NCI-H146 treated with DMSO at 0.1 percent for 48 hours (cell line): ENCODE measurements around the gene RPL31.

Experiments used
- DNase-seq: peaks from one replicate; lab custom pipeline; 2025; ENCODE audit not compliant: unreplicated experiment; lab: John Stamatoyannopoulos, UW

Gene RPL31

DNA sequence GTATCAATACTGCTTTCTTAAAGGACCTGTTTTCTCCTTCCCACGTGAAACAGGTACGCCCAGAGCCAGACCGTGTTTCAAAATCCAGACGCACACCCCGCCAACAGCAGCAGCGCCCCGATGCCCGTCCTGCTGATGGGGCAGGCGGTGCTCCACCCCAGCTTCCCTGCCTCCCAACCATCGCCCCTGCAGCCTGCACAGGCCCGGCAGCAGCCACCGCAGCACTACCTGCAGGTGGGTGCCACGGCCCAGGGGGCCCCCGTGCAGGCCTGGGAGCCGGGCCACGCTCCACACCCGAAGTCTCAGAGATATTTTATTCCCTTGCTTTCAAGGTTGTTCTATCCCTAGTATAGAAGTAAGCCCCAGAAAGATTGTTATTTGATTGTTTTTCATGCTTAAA lies 8.8 kb upstream of the RPL31 start:
- DNase-seq = no peak

DNA sequence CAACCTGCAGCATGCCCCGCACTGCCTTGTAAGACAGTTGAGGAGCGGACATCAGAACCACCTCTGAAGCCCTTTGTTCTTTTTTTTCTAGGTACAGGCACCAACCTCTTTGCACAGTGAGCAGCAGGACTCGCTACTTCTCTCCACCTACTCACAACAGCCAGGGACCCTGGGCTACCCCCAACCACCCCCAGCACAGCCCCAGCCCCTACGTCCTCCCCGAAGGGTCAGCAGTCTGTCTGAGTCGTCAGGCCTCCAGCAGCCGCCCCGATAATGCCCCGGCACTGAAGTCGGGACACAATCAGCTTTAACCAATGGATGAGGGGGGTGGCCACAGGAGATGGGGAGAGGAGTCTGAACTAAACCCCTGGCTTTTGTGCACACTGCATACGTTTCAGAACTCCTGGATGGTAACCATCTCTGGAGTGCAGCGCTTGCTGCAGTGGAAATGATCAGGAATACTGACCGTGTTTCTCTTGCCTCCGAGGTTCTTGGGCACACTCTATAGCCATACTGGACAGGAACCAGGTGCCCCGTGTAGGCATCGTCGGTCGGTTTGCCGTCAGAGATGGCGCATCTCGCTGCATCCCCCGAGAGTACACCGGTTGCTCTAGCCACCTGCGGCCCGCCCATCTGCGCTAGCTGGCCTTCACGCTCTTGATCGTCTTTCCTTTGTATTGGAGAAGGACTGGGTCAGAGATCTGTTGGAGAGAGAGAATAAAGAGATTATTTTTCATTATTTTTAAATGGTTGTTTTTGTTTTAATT lies 6.6 kb upstream of the RPL31 start:
- DNase-seq = no peak

GRCh38 chr2:100997509-100998234 lies 4.4 kb upstream of the RPL31 start:
- no peak for DNase-seq

GRCh38 chr2:100998235-100998573 lies 3.9 kb upstream of the RPL31 start:
- no peak for DNase-seq

GRCh38 chr2:100999995-101000394 lies 2.1 kb upstream of the RPL31 start:
- no peak for DNase-seq

- no peak for DNase-seq
Measured at GRCh38 chr2:101002562-101003277, 631 bp downstream of the RPL31 start.

DNA sequence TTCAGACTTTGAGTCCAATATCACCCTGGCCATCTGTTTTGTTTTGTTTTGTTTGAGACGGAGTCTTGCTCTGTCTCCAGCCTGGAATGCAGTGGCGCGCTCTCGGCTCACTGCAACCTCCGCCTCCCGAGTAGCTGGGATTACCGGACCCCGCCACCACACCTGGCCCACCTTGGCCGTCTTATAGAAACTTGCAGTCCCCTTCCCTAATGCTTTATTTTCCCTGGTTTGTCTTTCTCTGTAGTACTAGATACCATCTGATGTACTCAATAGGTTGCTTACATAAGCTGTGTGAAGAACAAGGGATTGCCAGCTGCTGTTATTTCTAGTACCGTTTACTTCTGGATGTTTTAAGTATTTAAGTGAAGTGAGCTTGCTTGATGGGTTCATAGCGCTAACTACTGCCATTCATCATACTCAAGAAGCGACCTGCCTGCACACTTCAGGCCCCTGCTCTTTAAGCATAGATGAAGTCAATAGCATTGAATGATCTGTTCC lies 1.2 kb downstream of the RPL31 start:
- DNase-seq = no peak

- DNase-seq = no peak
Measured at GRCh38 chr2:101004620-101005325, 2.7 kb downstream of the RPL31 start.

DNA sequence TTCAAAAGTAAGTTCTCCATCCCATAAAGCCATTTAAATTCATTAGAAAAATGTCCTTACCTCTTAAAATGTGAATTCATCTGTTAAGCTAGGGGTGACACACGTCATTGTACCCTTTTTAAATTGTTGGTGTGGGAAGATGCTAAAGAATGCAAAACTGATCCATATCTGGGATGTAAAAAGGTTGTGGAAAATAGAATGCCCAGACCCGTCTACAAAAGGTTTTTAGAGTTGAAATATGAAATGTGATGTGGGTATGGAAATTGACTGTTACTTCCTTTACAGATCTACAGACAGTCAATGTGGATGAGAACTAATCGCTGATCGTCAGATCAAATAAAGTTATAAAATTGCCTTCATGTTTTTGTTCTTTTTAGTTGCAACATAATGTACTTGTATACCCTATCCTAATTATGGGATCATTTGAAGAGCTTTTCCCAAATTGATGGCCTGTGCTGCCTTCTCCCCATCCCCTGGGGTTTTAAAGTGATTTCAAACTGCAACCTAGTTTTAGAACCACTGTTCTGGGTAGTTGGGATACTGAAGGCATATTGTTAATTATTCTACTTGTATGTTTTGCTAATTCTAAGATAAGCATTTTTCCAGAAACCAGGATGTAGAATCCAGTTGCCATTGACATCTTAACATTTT lies 4.1 kb downstream of the RPL31 start:
- no peak for DNase-seq

DNA sequence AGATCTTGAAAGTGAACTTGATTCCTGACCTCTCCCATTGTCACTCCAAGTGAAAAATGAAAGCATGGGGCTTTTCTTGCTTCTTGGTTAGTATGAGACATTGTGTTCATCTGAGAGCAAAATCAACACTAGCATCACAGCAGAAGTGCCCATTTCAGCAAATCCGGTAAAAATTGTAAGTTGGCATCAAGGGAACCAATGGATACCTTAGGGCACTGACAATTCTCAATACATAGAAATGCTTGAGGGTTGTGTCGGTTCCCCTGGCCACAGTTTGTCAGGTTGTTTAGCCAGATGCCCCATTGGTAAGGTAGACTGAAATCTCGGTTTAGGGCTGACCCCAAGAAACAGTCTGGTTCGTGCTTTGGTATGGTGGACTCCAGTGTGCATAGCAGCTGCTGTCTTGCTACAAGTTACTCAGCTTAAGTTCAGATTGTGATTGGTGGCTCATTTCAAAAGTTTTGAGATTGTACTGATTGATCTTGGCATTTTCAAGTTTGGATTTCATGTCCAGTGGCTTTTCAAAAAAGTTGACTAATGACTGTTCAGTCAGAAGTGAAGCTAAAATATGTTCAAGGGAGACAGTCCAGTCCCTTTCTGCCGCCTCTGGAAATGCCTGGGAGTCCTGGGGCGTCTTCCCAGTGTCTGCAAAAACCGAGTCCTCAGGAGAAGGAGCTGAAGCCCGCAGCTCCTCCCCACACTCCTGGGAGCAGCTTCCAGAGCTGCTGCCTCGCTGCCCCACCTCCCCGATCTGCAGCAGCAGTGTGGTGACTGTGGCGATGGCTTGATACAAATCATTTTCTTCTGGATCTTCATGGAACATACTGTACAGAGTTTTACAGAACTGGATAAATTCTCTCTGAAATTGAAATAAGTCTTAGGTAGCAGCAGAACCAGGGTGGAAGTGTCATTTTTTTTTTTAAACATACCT lies 5.6 kb downstream of the RPL31 start:
- DNase-seq = no peak

DNA sequence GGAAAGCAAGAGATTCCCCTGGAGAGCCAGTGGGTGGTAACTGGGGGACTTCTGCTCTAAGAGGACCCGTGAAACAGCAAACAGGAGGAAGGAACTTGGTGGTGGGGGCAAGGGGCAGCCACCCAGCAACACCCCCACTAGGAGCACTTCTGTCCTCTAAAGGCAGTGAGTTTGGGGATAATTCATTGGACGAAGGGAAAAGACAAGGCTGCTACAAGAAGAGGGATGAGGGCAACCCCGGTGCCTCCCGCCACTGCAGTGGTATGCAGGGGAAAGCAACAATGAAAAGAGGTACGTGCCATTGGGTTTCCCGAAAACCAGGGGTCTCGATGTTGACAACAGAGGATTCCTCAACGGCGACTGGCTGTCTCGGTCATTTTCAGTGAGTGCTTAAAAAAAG lies 9.1 kb downstream of the RPL31 start:
- DNase-seq = no peak

DNA sequence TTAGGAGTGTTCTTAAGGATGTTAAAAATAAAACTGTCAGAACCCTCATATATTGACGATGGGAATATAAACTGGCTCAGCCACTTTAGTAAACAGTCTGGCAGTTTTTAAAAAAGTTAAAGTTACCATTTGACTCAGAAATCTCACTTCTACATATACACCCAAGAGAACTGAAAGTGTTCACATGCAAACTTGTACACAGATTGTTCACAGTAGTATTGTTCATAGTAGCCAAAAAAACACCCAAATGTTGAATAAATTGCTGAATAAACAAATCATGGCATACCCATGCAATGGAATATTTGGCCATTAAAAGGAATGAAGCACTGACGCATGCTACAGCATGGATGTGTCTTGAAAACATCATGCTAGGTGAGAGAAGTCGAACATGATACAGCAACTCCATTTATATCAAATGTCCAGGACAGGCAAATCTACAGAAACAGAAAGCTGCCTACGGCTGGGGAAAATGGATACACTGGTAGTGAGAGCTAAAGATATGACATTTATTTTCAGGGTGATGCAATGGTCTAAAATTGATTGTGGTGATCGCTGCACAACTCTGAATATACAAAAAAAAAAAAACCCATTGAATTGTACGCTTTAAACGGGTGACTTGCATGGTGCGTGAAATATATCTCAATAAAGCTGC lies 10.1 kb downstream of the RPL31 start:
- DNase-seq = no peak

DNA sequence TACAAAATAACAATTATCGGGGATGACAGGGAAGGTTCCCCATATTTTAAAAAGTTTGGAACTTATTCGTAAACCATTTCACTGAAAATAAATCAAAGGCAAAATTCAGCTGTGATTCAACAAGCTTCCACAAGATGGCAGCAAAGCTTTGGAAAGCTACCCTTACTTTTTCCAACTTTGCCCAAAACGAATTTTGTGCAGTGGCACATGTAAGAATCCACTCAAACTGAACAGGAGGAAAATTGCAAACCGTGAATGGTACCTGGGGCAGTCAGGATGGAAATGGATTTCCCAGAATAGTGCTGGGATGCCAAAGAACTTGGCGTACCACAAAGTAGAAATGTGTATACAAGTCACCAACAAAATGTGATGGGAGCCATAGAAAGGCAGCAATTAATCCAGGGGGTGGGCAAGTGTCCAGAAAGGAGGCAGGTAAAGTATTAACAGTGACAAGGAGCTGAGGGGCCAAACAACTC lies 10.7 kb downstream of the RPL31 start:
- DNase-seq = no peak

DNA sequence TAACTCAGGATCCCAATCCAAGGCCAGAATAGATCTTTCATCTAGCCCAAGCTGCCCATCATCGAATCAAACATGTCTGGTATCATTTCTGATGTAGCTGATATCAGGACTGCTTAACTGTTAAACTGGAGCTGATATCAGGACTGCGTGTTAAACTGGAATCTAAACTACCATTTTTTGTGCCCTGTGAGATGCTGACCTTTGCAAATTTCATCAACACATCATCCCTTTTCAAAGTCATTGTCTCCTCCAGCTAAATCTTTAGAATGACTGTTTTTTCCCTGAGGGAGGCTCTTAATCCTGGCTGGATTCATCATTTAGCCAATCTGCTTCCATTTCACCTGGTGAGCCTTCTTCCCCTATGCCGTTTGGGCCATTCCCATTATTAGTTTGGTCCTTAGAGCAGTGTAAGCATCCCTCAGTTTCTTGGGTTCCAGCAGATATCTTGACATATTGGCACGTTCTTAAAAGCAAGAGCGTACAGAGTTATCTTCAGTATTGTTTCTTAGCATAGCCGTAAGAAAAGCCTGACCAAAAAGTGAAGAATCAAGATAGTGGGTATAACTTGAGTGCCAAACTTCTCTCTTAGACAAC lies 12.3 kb downstream of the RPL31 start:
- DNase-seq = no peak

GRCh38 chr2:101017371-101017770 lies 15.3 kb downstream of the RPL31 start:
- DNase-seq = no peak

DNA sequence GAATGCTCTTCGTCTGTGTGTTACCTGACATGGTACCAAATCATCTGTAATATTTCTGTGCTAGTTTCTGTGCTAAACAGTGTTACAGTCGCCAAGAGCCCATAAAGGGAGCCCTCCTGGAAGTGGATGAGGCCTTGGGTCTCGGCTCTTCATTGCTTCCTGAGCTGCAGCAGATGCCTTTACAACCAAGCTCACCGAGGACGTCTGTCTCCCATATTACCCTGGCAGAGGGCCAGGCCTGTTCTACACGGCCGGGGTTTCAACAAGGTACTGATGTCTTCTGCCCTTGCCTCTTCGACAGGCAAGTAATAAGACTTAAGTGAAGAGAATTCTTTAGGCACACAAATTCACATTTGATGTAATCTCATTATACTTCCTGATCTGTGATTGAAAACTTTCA lies 16.8 kb downstream of the RPL31 start:
- no peak for DNase-seq

DNA sequence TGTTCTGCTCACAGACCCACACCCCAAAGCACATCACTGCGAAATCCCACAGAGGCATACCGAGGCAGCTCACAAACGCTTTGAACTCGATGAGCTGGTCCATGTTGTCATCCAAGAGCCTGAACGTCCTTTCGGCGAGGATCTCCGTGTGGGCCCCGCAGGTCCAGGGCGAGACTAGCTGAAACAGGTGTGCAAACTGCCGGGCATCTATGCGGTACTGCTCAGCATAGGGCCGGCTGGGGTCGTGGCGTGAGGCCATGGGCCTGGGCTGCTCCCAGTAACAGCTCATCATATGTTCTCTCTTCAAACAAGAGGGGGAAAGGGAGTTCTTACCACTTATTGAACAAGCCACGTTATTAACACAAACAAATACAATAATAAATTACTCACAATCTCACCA lies 20.1 kb downstream of the RPL31 start:
- DNase-seq = no peak

- DNase-seq = no peak
Measured at GRCh38 chr2:101023327-101024107, 21.4 kb downstream of the RPL31 start.
